ENCODE data around the gene C1orf56.

The C1orf56 gene

GRCh38 chr1:151024540-151025146 lies 22.9 kb upstream of the C1orf56 start:
- peak; percentile 64 for DNase-seq (ENCODE audit: low read depth)

GRCh38 chr1:151026460-151026859 lies 21.1 kb upstream of the C1orf56 start:
- no peak for DNase-seq (ENCODE audit: low read depth)

GRCh38 chr1:151032164-151032563 lies 15.4 kb upstream of the C1orf56 start:
- DNase-seq (ENCODE audit: low read depth) = no peak

- DNase-seq (ENCODE audit: low read depth) = no peak
Measured at GRCh38 chr1:151035167-151035566, 12.4 kb upstream of the C1orf56 start.

- no peak for DNase-seq (ENCODE audit: low read depth)
Measured at GRCh38 chr1:151036356-151036755, 11.2 kb upstream of the C1orf56 start, which contains the start of gene BNIPL. Gene BNIPL, plus strand, starts transcription at chr1:151036586. Its CDS starts 140 bp downstream, at chr1:151036726.

GRCh38 chr1:151037032-151037431 lies 10.5 kb upstream of the C1orf56 start:
- DNase-seq (ENCODE audit: low read depth) = no peak

- no peak for DNase-seq (ENCODE audit: low read depth)
Measured at GRCh38 chr1:151039521-151039920, 8.0 kb upstream of the C1orf56 start.

- no peak for DNase-seq (ENCODE audit: low read depth)
Measured at GRCh38 chr1:151043163-151043562, 4.4 kb upstream of the C1orf56 start.

GRCh38 chr1:151047925-151048644 lies 534 bp downstream of the C1orf56 start:
- no peak for DNase-seq (ENCODE audit: low read depth)

- no peak for DNase-seq (ENCODE audit: low read depth)
Measured at GRCh38 chr1:151048645-151049032, 1.1 kb downstream of the C1orf56 start.

GRCh38 chr1:151049458-151049857 lies 1.9 kb downstream of the C1orf56 start:
- no peak for DNase-seq (ENCODE audit: low read depth)

- no peak for DNase-seq (ENCODE audit: low read depth)
Measured at GRCh38 chr1:151050051-151050688, 2.6 kb downstream of the C1orf56 start.

- DNase-seq (ENCODE audit: low read depth) = no peak
Measured at GRCh38 chr1:151051356-151052009, 3.9 kb downstream of the C1orf56 start.

GRCh38 chr1:151054971-151055547 lies 7.5 kb downstream of the C1orf56 start:
- DNase-seq (ENCODE audit: low read depth) = no peak

- no peak for DNase-seq (ENCODE audit: low read depth)
Measured at GRCh38 chr1:151055581-151055980, 8.0 kb downstream of the C1orf56 start.

- no peak for DNase-seq (ENCODE audit: low read depth)
Measured at GRCh38 chr1:151056149-151056548, 8.6 kb downstream of the C1orf56 start.

- no peak for DNase-seq (ENCODE audit: low read depth)
Measured at GRCh38 chr1:151058692-151059091, 11.1 kb downstream of the C1orf56 start.

- peak; percentile 75 for DNase-seq (ENCODE audit: low read depth)
Measured at GRCh38 chr1:151059109-151060006, 11.8 kb downstream of the C1orf56 start, which contains the start of gene CDC42SE1. Gene CDC42SE1, minus strand, starts transcription at chr1:151059622. Its CDS starts 3,892 bp downstream, at chr1:151055730.

GRCh38 chr1:151060007-151060656 lies 12.6 kb downstream of the C1orf56 start, which contains the start of gene MLLT11:
Gene MLLT11, plus strand, starts transcription at chr1:151060397. Its CDS starts 6,828 bp downstream, at chr1:151067225.
- DNase-seq (ENCODE audit: low read depth) = no peak

GRCh38 chr1:151060657-151061421 lies 13.3 kb downstream of the C1orf56 start:
- no peak for DNase-seq (ENCODE audit: low read depth)
